HAP-1 (cell line): ENCODE data around the gene PAPSS1.

Experiments
- DNase-seq, 2 experiments: peaks; one replicate each; pipeline ENCODE4 v3.0.0-alpha.2; 2016 to 2020; ENCODE audit warnings: low spot score in 2 of 2
- H3K27me3 ChIP-seq: fragments of 250-450 bp; sonication (Bioruptor Pico); 2 replicates; pipeline ENCODE4 v1.5.1; 2020; ENCODE audit warnings: low read depth, mild to moderate bottlenecking, moderate library complexity
- H3K36me3 ChIP-seq: fragments of 250-450 bp; sonication (Bioruptor Pico); replicated peaks from 2 replicates; pipeline ENCODE4 v1.5.1; 2020; ENCODE audit warnings: mild to moderate bottlenecking
- H3K4me1 ChIP-seq: fragments of 250-450 bp; sonication (Bioruptor Pico); 2 replicates; pipeline ENCODE4 v1.5.1; 2020; ENCODE audit warnings: mild to moderate bottlenecking
- H3K4me3 ChIP-seq: fragments of 250-450 bp; sonication (Bioruptor Pico); 2 replicates; pipeline ENCODE4 v1.5.1; 2020; ENCODE audit warnings: mild to moderate bottlenecking, moderate library complexity
- H3K9me3 ChIP-seq: fragments of 250-450 bp; sonication (Bioruptor Pico); 2 replicates; pipeline ENCODE4 v1.5.1; 2020; ENCODE audit warnings: mild to moderate bottlenecking, moderate library complexity
- in situ Hi-C: fragments of 300-500 bp; cut with MboI; formaldehyde crosslinking; loops from 3 replicates; pipeline ENCODE4 v1.14.3; 2020; ENCODE audit warnings: low sequenced_read_pairs, inconsistent platforms, mixed read lengths

PAPSS1 gene

GRCh38 chr4:107648178-107648991 is 71.6 kb downstream of the PAPSS1 start:
- Histone ChIP-seq H3K27me3 (no peaks in the 10 kb centered on the region), H3K9me3 (no peaks in the 10 kb centered on the region), H3K36me3 (peaks cover 5% of the 10 kb centered on the region), H3K4me3 (no peak overlapping the region), H3K4me1 (peaks cover 10% of the 10 kb centered on the region)
- in situ Hi-C loops: no loop called here
- peak in 1 of 2 experiments; percentile 62 for DNase-seq

- no peaks in the 10 kb centered on the region for H3K9me3 ChIP-seq
- peaks cover 13% of the 10 kb centered on the region for H3K4me1 ChIP-seq
- peaks cover 3% of the 10 kb centered on the region for H3K36me3 ChIP-seq
- no peak overlapping the region for H3K4me3 ChIP-seq
- no peak for DNase-seq
- H3K27me3 ChIP-seq: no peaks in the 10 kb centered on the region
- in situ Hi-C loops: no loop called here
Observed at GRCh38 chr4:107647591-107647990, 72.4 kb downstream of the PAPSS1 start.

- no peaks in the 10 kb centered on the region for H3K9me3 ChIP-seq
- no peak for DNase-seq
- in situ Hi-C loops: no loop called here
- no peaks in the 10 kb centered on the region; the same call in 1 of the 2 replicates for H3K36me3 ChIP-seq
- peaks cover 13% of the 10 kb centered on the region for H3K4me1 ChIP-seq
- no peaks in the 10 kb centered on the region for H3K27me3 ChIP-seq
- H3K4me3 ChIP-seq: no peak overlapping the region
Observed at GRCh38 chr4:107645604-107646003, 74.4 kb downstream of the PAPSS1 start.

DNA sequence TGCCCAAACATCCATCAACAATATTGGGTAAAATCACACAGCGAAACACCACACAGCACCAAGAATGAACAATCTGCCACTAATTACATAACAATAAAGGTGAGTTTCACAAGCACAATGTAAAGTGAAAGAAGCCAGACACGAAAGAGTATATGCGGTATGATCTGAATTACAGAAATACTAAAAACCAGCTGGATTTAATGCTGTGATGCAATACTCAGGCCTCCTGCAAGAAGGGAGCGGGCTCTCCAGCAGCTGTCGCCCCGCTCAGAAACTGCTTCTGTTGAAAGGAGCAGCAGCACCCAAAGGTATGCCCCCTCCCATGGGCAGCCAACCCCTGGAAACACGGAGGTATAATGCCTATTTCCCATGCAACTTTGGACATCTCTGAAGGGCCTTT is 77.0 kb downstream of the PAPSS1 start:
- peaks cover 6% of the 10 kb centered on the region for H3K4me1 ChIP-seq
- H3K27me3 ChIP-seq: no peaks in the 10 kb centered on the region
- no peak overlapping the region for H3K4me3 ChIP-seq
- no peaks in the 10 kb centered on the region for H3K9me3 ChIP-seq
- no peaks in the 10 kb centered on the region; the same call in 1 of the 2 replicates for H3K36me3 ChIP-seq
- DNase-seq: peak in 1 of 2 experiments; percentile 36
- in situ Hi-C loops: no loop called here

DNA sequence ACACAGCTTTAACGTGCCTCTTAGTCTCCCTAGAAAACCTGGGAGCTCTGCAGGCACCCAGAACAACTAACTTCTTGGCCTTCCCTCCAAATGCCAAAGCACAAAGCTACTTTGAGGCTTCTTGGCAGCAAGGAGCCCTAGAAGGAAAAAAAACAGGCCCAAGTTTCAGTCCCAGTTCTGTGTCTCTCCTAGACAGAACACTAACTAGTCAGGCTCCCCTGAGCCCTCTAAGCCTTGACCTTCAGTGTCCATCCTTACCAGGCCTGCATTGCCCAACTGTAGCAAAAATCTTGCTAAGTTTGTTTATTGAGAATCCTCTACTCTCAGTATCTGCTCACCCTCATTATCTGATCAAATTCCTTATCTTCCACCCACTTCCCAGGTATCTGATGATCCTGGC is 79.2 kb downstream of the PAPSS1 start:
- Histone ChIP-seq H3K36me3 (no peaks in the 10 kb centered on the region; the same call in 1 of the 2 replicates), H3K27me3 (no peaks in the 10 kb centered on the region), H3K4me3 (no peak overlapping the region), H3K4me1 (peaks cover 6% of the 10 kb centered on the region), H3K9me3 (no peaks in the 10 kb centered on the region)
- in situ Hi-C loops: no loop called here
- DNase-seq: no peak

DNA sequence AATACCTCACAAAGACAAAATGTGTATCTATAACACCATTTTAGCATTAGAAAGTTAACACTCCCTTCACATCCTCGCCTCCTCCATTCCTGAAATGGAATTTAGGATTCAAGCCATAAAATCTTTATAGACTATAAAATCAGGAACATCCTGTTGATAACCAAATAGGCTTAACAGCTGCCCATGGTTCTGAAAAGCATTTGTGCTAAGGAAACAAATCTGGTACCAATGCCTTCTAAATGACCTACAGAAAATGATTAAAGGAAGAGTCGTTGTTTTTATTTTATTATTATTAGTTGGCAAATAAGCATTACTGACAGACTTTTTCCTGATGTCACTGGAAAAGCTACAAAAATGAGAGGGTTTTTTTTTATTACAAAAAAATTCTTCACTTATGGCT is 79.8 kb downstream of the PAPSS1 start:
- H3K27me3 ChIP-seq: no peaks in the 10 kb centered on the region
- peaks cover 6% of the 10 kb centered on the region for H3K4me1 ChIP-seq
- H3K36me3 ChIP-seq: no peaks in the 10 kb centered on the region; the same call in 1 of the 2 replicates
- no peak for DNase-seq
- no peaks in the 10 kb centered on the region for H3K9me3 ChIP-seq
- no peak overlapping the region for H3K4me3 ChIP-seq
- in situ Hi-C loops: no loop called here

- Histone ChIP-seq H3K4me3 (no peak overlapping the region), H3K36me3 (no peaks in the 10 kb centered on the region), H3K9me3 (no peaks in the 10 kb centered on the region), H3K27me3 (no peaks in the 10 kb centered on the region), H3K4me1 (no peaks in the 10 kb centered on the region)
- in situ Hi-C loops: no loop called here
- no peak for DNase-seq
Observed at GRCh38 chr4:107635735-107636134, 84.3 kb downstream of the PAPSS1 start.

- Histone ChIP-seq H3K27me3 (no peaks in the 10 kb centered on the region), H3K4me1 (no peaks in the 10 kb centered on the region), H3K4me3 (no peak overlapping the region), H3K36me3 (no peaks in the 10 kb centered on the region; the same call in 1 of the 2 replicates), H3K9me3 (no peaks in the 10 kb centered on the region)
- no peak for DNase-seq
- in situ Hi-C loops: no loop called here
Observed at GRCh38 chr4:107631560-107631959, 88.5 kb downstream of the PAPSS1 start.

DNA sequence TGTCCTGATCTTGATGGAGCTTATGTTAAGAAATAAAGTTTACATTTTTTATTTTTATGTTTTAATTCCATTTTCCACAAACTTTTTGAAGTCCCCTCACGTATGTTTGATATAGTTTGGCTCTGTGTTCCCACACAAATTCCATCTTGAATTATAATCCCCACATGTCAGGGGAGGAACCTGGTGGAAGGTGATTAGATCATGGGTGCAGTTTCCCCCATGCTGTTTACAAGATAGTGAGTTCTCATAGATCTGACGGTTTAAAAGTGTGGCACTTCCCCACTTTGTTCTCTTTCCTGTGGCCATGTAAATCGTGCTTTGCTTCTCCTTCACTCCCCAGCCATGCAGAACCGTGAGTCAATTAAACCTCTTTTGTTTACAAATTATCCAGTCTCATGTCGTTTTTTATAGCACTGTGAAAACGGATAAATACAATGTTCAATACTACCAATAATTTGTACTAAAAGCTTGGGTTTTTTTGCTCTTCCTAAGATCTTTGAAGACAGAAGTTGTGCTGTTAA is 89.8 kb downstream of the PAPSS1 start:
- in situ Hi-C loops: no loop called here
- Histone ChIP-seq H3K36me3 (no peaks in the 10 kb centered on the region; the same call in 1 of the 2 replicates), H3K4me1 (no peaks in the 10 kb centered on the region), H3K9me3 (no peaks in the 10 kb centered on the region), H3K27me3 (no peaks in the 10 kb centered on the region), H3K4me3 (no peak overlapping the region)
- no peak for DNase-seq

- H3K4me3 ChIP-seq: no peak overlapping the region
- in situ Hi-C loops: no loop called here
- DNase-seq: no peak
- no peaks in the 10 kb centered on the region for H3K9me3 ChIP-seq
- H3K27me3 ChIP-seq: no peaks in the 10 kb centered on the region
- H3K36me3 ChIP-seq: no peaks in the 10 kb centered on the region; the same call in 1 of the 2 replicates
- no peaks in the 10 kb centered on the region for H3K4me1 ChIP-seq
Observed at GRCh38 chr4:107629318-107629717, 90.7 kb downstream of the PAPSS1 start.

- H3K4me1 ChIP-seq: no peaks in the 10 kb centered on the region
- H3K4me3 ChIP-seq: no peak overlapping the region
- no peak for DNase-seq
- no peaks in the 10 kb centered on the region for H3K9me3 ChIP-seq
- no peaks in the 10 kb centered on the region for H3K27me3 ChIP-seq
- H3K36me3 ChIP-seq: no peaks in the 10 kb centered on the region; the same call in 1 of the 2 replicates
- in situ Hi-C loops: no loop called here
Observed at GRCh38 chr4:107625391-107625902, 94.6 kb downstream of the PAPSS1 start.

DNA sequence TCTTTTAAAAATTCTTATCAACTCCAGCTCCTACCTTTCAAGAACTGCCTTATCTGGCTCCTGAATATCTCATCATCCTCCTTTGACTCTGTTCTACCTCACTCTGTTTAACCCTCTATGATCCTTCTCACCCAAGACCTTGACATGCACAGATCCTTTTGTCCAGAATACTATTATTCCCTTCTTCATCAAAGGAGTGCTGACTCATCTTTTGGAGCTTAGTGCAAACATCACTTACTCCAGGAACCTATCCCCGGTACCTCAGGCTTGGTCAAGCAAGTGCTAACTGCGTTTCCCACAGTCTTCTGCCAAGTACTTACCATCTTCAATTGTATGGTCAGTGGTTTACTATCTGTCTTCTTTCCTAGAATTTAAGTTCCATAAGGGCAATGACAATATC is 96.0 kb downstream of the PAPSS1 start:
- DNase-seq: no peak

DNA sequence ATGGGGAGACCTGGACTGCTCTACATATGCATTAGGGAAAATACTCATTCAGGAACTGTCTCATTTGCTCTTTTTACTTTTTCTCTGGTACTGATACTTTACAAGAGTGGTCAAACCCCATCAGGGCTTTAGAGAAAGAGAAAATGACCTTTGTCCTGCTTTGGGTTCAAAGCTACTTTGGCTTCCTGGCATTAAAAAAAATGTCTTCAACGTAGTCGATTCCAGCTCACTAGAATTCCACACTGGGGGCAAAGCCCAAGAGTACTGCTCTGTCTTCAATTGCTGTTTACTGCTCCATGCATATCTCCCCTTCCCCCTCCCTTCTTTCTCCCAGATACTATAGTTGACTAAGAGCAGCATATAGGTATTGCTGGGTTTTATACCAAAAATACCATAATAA is 98.0 kb downstream of the PAPSS1 start:
- in situ Hi-C loops: no loop called here
- no peak overlapping the region for H3K4me3 ChIP-seq
- peaks cover 3% of the 10 kb centered on the region; the same call in 1 of the 2 replicates for H3K4me1 ChIP-seq
- no peaks in the 10 kb centered on the region for H3K9me3 ChIP-seq
- H3K36me3 ChIP-seq: no peaks in the 10 kb centered on the region
- no peaks in the 10 kb centered on the region for H3K27me3 ChIP-seq
- DNase-seq: no peak

More for the DNA sequence above, 96.0 kb downstream of the PAPSS1 start:
- Histone ChIP-seq H3K27me3 (no peaks in the 10 kb centered on the region), H3K4me3 (no peak overlapping the region), H3K36me3 (no peaks in the 10 kb centered on the region), H3K4me1 (no peaks in the 10 kb centered on the region; the same call in 1 of the 2 replicates), H3K9me3 (no peaks in the 10 kb centered on the region)
- in situ Hi-C loops: no loop called here

- H3K36me3 ChIP-seq: no peaks in the 10 kb centered on the region
- peaks cover 3% of the 10 kb centered on the region; the same call in 1 of the 2 replicates for H3K4me1 ChIP-seq
- DNase-seq: no peak
- in situ Hi-C loops: no loop called here
- no peaks in the 10 kb centered on the region for H3K27me3 ChIP-seq
- H3K4me3 ChIP-seq: no peak overlapping the region
- H3K9me3 ChIP-seq: no peaks in the 10 kb centered on the region
Observed at GRCh38 chr4:107619731-107620130, 100.3 kb downstream of the PAPSS1 start.
